Measurements from ENCODE around the gene ELMOD3. TPM values are rescaled to one million over a fixed set of nuclear protein-coding genes. Genes with fewer than 3 reads are reported as not detected.

ELMOD3 gene
- total RNA-seq, 4 donors from 2014 or later, result 23.4 to 34.5 (median 31.4) TPM

DNA sequence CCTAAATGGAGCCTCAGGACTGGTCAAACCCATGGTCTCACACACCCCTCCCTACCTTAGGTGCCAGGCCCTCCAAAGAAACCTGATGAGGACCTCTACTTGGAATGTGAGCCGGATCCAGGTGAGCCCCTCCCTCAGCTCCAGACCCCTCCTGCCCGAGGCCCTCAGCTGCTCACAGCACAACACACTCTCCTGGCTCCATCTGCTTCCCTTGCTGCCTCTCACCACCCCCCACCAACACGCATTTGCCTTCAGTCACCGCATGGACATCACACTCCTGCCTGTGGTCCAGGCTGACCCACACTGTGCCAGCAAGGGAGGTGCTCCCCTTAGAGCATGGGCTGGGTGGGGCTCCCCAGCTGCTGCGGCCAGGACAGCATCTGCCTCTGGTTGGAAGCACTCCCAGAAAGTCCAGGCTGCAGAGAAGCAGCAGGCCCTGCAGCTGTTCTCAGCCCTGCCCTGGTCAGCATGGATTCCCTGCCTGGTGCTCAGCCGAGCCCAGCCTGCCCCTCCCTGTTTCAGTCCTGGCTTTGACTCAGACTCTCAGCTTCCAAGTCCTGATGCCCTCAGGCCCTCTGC lies 79.0 kb downstream of the ELMOD3 start:
- H3K4me1 ChIP-seq, result peaks cover 72 to 82% of the 10 kb centered on the region in 2 donors
- H3K27me3 ChIP-seq, result no peaks in the 10 kb centered on the region
- TF ChIP-seq, protein P1, sequence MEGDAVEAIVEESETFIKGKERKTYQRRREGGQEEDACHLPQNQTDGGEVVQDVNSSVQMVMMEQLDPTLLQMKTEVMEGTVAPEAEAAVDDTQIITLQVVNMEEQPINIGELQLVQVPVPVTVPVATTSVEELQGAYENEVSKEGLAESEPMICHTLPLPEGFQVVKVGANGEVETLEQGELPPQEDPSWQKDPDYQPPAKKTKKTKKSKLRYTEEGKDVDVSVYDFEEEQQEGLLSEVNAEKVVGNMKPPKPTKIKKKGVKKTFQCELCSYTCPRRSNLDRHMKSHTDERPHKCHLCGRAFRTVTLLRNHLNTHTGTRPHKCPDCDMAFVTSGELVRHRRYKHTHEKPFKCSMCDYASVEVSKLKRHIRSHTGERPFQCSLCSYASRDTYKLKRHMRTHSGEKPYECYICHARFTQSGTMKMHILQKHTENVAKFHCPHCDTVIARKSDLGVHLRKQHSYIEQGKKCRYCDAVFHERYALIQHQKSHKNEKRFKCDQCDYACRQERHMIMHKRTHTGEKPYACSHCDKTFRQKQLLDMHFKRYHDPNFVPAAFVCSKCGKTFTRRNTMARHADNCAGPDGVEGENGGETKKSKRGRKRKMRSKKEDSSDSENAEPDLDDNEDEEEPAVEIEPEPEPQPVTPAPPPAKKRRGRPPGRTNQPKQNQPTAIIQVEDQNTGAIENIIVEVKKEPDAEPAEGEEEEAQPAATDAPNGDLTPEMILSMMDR (IDR thresholded peaks at IDR 0.05), result peak in 1 of 6 experiments; percentile 22
- peak in 1 of 2 donors; percentile 61 for TF ChIP-seq POLR2A (IDR thresholded peaks at IDR 0.05)
- 13 to 14% methylated on average over 5 to 6 of the region's 6 CpGs for WGBS, 2 donors
- H3K9me3 ChIP-seq, result no peaks in the 10 kb centered on the region
- H3K27ac ChIP-seq, result peak overlapping the region; percentile 77 to 99 (median 90)
- intact Hi-C loops (cut with DNase I), result loop anchor here (5.0 kb wide), 1 partner anchor 114 kb away; no protein-coding TSS in a partner anchor
- peak; percentile 93 to 94 for DNase-seq
- no peaks in the 10 kb centered on the region for H3K36me3 ChIP-seq
- H3K4me3 ChIP-seq (replicated peaks in 1 of 3), result no peak overlapping the region

DNA sequence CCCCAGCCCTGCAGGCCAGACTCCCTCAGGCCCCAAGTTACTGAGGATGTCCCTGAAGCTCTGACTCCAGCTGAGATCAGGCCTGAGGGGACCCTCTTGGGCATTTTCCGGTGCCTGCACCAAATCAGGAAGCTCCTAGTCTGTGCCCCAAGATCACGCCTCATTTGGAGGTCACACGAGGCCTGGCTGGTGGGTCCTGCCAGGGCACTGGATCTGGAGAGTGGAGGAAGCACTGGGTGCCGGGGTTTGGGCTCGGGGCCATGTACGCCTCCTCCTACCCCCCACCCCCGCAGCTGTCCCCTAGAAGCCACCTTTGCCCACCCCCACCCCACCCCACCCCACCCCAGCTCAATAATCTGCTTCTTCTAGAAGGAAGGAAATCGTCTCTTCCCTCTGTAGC lies 80.1 kb downstream of the ELMOD3 start:
- Histone ChIP-seq H3K4me1 (peaks cover 83 to 93% of the 10 kb centered on the region in 2 donors), H3K4me3 (replicated peaks in 1 of 3) (no peak overlapping the region), H3K36me3 (no peaks in the 10 kb centered on the region), H3K9me3 (no peaks in the 10 kb centered on the region), H3K27ac (peak overlapping the region; percentile 77 to 99 (median 90)), H3K27me3 (no peaks in the 10 kb centered on the region)
- intact Hi-C loops (cut with DNase I), result loop anchor here (5.0 kb wide), 1 partner anchor 113 kb away; no protein-coding TSS in a partner anchor
- WGBS, 2 donors, result 46 to 56% methylated on average over 5 to 6 of the region's 8 CpGs
- DNase-seq, result peak; percentile 58 to 59
- no peak for TF ChIP-seq POLR2A (IDR thresholded peaks at IDR 0.05)
- TF ChIP-seq, protein P1 (IDR thresholded peaks at IDR 0.05), result no peak

DNA sequence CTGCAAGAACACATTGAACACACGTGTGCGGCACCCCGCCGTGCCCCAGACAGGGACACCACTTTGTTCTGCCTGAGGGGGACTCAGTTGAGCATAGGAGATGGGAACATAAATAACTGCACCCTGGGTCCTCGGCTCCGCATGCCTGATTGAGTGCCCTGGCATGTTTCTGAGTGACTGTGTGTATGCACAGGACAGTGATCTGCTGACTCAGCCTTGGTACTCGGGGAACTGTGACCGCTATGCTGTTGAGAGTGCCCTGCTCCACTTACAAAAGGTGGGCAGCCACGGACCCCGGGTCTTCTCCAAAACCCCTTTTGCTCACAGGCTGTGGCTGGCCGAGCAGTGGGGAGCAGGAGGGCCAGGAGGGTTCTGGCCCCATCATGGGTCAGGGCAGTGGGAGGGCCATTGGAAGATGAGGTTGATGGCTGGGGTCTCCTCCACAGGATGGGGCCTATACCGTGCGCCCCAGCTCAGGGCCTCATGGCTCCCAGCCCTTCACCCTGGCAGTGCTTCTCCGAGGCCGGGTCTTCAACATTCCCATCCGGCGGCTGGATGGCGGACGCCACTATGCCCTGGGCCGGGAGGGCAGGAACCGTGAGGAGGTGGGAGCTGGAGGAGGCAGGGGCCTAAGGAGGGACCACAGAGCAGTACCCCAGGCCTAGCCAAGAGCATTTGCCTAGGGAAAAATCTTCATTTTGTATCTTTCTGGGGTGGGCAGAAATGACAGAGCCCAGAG lies 80.8 kb downstream of the ELMOD3 start:
- intact Hi-C loops (cut with DNase I), result no loop called here
- Histone ChIP-seq H3K9me3 (no peaks in the 10 kb centered on the region), H3K27me3 (no peaks in the 10 kb centered on the region), H3K4me1 (peaks cover 88 to 94% of the 10 kb centered on the region in 2 donors), H3K27ac (peak overlapping the region; percentile 99 to 100 (median 99)), H3K4me3 (replicated peaks in 1 of 3) (no peak overlapping the region), H3K36me3 (no peaks in the 10 kb centered on the region)
- TF ChIP-seq, protein P1 (IDR thresholded peaks at IDR 0.05), result no peak
- TF ChIP-seq POLR2A (IDR thresholded peaks at IDR 0.05), result peak in 1 of 2 donors; percentile 61
- peak; percentile 98 to 99 for DNase-seq
- 18 to 45% methylated on average over 2 to 18 of the region's 21 CpGs for WGBS, 2 donors

DNA sequence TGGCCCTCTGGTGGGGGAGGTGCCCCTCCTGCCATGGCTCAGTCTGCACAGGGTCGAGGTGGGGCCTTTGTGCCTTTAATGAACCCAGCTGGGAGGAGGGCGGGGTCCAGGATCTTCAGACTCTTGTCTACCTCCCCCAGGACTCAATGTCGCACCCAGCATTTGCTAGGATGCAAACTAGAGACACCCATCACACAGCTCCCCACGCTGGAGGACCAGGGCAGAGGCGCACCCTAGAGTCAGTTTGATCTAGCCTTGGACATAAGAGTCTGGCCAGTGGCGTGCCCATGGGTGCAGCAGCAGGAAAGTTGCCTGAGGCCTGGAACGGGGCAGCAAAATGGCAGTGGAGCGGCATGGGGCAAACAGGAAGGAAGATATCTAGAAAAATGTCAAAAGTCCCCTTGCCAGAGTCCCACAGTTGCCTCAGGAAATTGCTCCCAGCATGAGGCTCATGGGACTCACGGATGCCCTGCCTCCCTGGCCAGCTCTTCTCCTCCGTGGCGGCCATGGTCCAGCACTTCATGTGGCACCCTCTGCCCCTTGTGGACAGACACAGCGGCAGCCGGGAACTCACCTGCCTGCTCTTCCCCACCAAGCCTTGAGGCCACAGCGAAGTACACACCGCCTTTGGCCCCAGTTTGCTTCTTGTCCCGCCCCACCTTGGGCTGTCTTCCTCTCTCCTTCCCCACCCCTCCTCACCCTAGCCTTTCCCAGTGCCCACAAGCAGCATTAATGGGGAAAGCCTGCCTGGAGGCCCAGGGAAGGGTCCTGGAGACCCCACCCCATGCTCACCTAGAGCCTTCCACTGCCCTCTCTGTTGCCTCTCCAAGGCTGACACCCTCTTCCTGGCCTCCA lies 81.6 kb downstream of the ELMOD3 start:
- no peak for TF ChIP-seq POLR2A (IDR thresholded peaks at IDR 0.05)
- TF ChIP-seq, protein P1 (IDR thresholded peaks at IDR 0.05), result no peak
- WGBS, 2 donors, result 85 to 93% methylated on average over 12 to 16 of the region's 16 CpGs
- peaks cover 80 to 91% of the 10 kb centered on the region in 2 donors for H3K4me1 ChIP-seq

More for the DNA sequence above, 81.6 kb downstream of the ELMOD3 start:
- no peaks in the 10 kb centered on the region for H3K27me3 ChIP-seq
- intact Hi-C loops (cut with DNase I), result no loop called here
- no peak overlapping the region for H3K4me3 ChIP-seq (replicated peaks in 1 of 3)
- peak; percentile 42 to 59 for DNase-seq
- H3K9me3 ChIP-seq, result no peaks in the 10 kb centered on the region
- peak overlapping the region; percentile 99 to 100 (median 99) for H3K27ac ChIP-seq
- H3K36me3 ChIP-seq, result no peaks in the 10 kb centered on the region
